GM23338 (cell line): Measurements from ENCODE around the gene STEAP2. TPM values are rescaled to one million over a fixed set of nuclear protein-coding genes. Genes with fewer than 3 reads are reported as not detected.
"Not testable (repeated sequence)": the region's sequence is repeated elsewhere in the genome, so short reads cannot be mapped to it uniquely, and the experiment has no call there.

ENCODE experiments used
- ATAC-seq: fragments of 200-7000 bp; cut with Tn5 transposase; 3 replicates; pipeline ENCODE4 v1.9.1; 2020
- DNase-seq: peaks from one replicate; pipeline ENCODE4 v3.0.0-alpha.2; 2015; ENCODE audit warnings: low spot score
- H2AFZ ChIP-seq: fragments of 200-600 bp; sonication (generic); 2 replicates; pipeline ENCODE4 v1.8.0; 2016; ENCODE audit warnings: antibody characterized with exemption, mild to moderate bottlenecking, moderate library complexity
- H3F3A ChIP-seq: fragments of 200-600 bp; sonication (generic); replicated peaks from 2 replicates; pipeline ENCODE4 v1.8.0; 2017; ENCODE audit warnings: antibody characterized with exemption, mixed run types, low read depth
- H3K27ac ChIP-seq: fragments of 200-600 bp; sonication (generic); 2 replicates; pipeline ENCODE4 v1.6.1; 2016; ENCODE audit warnings: low read depth
- H3K27me3 ChIP-seq: fragments of 200-600 bp; sonication (generic); 2 replicates; pipeline ENCODE4 v1.8.0; 2016; ENCODE audit warnings: mild to moderate bottlenecking, mixed run types, moderate library complexity; ENCODE audit not compliant: insufficient read depth
- H3K36me3 ChIP-seq: fragments of 200-600 bp; sonication (generic); 2 replicates; pipeline ENCODE4 v1.8.0; 2016; ENCODE audit warnings: mild to moderate bottlenecking; ENCODE audit not compliant: insufficient read depth
- H3K4me1 ChIP-seq: fragments of 200-600 bp; sonication (generic); 2 replicates; pipeline ENCODE4 v1.8.0; 2016; ENCODE audit warnings: mild to moderate bottlenecking, moderate library complexity; ENCODE audit not compliant: insufficient read depth
- H3K4me2 ChIP-seq: fragments of 200-600 bp; sonication (generic); 2 replicates; pipeline ENCODE4 v1.7.1; 2017; ENCODE audit warnings: mixed run types
- H3K4me3 ChIP-seq: fragments of 200-600 bp; sonication (generic); 2 replicates; pipeline ENCODE4 v1.6.1; 2016; ENCODE audit warnings: mixed run types
- H3K79me2 ChIP-seq: fragments of 200-600 bp; sonication (generic); replicated peaks from 2 replicates; pipeline ENCODE4 v1.8.0; 2017; ENCODE audit warnings: mild to moderate bottlenecking; ENCODE audit not compliant: insufficient read depth
- H3K9me2 ChIP-seq: fragments of 200-600 bp; sonication (generic); 2 replicates; pipeline ENCODE4 v1.8.0; 2017; ENCODE audit not compliant: insufficient read depth
- H4K20me1 ChIP-seq: fragments of 200-600 bp; sonication (generic); replicated peaks from 2 replicates; pipeline ENCODE4 v1.8.0; 2017; ENCODE audit warnings: mild to moderate bottlenecking; ENCODE audit not compliant: insufficient read depth
- H3K27ac Mint-ChIP-seq: 2 replicates; pipeline ENCODE4 v1.8.0; 2020; ENCODE audit warnings: inconsistent platforms, mild to moderate bottlenecking, moderate library complexity, mixed read lengths
- H3K27me3 Mint-ChIP-seq: 3 replicates; pipeline ENCODE4 v1.8.0; 2022; ENCODE audit warnings: low read depth, mild to moderate bottlenecking, moderate library complexity, mixed read lengths, inconsistent platforms; ENCODE audit not compliant: insufficient read depth, poor library complexity
- H3K36me3 Mint-ChIP-seq: 3 replicates; pipeline ENCODE4 v1.8.0; 2021; ENCODE audit warnings: low read depth, mild to moderate bottlenecking, inconsistent platforms, moderate library complexity, mixed read lengths
- H3K4me1 Mint-ChIP-seq: 3 replicates; pipeline ENCODE4 v1.8.0; 2020; ENCODE audit warnings: mild to moderate bottlenecking, inconsistent platforms, mixed read lengths
- H3K4me3 Mint-ChIP-seq: 3 replicates; pipeline ENCODE4 v1.8.0; 2021; ENCODE audit warnings: moderate library complexity, mild to moderate bottlenecking, inconsistent platforms, mixed read lengths
- H3K9me3 Mint-ChIP-seq: 3 replicates; pipeline ENCODE4 v1.8.0; 2020; ENCODE audit warnings: moderate library complexity, mild to moderate bottlenecking, inconsistent platforms, mixed read lengths
- CREB1 ChIP-seq: fragments of 250-450 bp; sonication (Bioruptor Pico); IDR thresholded peaks from 2 replicates; pipeline ENCODE4 v1.5.0; 2020; ENCODE audit warnings: low read depth, mild to moderate bottlenecking, moderate library complexity
- NANOG ChIP-seq: IDR thresholded peaks from 2 replicates; pipeline ENCODE4 v1.6.1; 2016; ENCODE audit warnings: antibody characterized with exemption, borderline replicate concordance
- POLR2AphosphoS5 ChIP-seq: IDR thresholded peaks from 2 replicates; pipeline ENCODE4 v1.6.1; 2016; ENCODE audit warnings: antibody characterized with exemption, low read depth
- STAT1 ChIP-seq: IDR thresholded peaks from one replicate; pipeline ENCODE4 v1.6.1; 2016; ENCODE audit warnings: antibody characterized with exemption; ENCODE audit not compliant: unreplicated experiment
- polyA plus RNA-seq: library from polyadenylated mRNA; unstranded; fragments of >200 nt; fragmentation: Nextera tagmentation; extraction: Ambion mirVana; gene quantifications from 2 replicates; pipeline ENCODE4 v1.2.1, GENCODE V29; 2016
- total RNA-seq: library from RNA; depleted of rRNA; stranded (reverse); fragments of >200 nt; shearing (Covaris generic); gene quantifications from 2 replicates; pipeline ENCODE4 v1.2.3, GENCODE V29; 2014
- TF ChIP-seq, protein P1 (sequence below): IDR thresholded peaks from 2 replicates; pipeline ENCODE4 v1.6.1; 2016; ENCODE audit warnings: antibody characterized with exemption
- TF ChIP-seq, protein P2 (sequence below): IDR thresholded peaks from one replicate; pipeline ENCODE4 v1.6.1; 2018; ENCODE audit warnings: antibody characterized with exemption; ENCODE audit not compliant: unreplicated experiment
- TF ChIP-seq, protein P3 (sequence below), 2 experiments: fragments of 200-600 bp in 1 of 2; sonication (generic) in 1 of 2; conservative IDR thresholded peaks; 2 replicates each; pipeline versions ENCODE4 v1.5.1 to v1.6.1; 2016 to 2017; ENCODE audit warnings: antibody characterized with exemption in 2 of 2, low read depth in 2 of 2, mild to moderate bottlenecking in 2 of 2, moderate library complexity in 1 of 2

The STEAP2 gene
- total and polyA plus RNA-seq, 2 experiments from 2014 or later, result 13.1 to 22.0 TPM

DNA sequence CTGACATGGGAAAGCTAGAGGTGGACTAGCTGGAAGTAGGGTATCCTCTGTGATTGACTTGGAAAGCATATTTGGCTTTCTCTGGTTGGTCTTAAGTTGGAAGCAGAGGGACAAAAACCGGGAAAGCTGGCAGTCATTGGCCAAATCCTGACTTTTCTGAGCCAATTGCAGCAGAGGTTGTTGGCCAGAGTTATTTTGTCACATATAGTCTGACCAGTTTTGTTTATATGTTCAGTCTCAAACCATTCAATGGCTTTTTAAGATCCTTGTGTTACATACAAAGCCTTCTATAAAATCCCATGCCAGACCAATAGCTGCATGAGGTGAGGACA, 39.7 kb downstream of the STEAP2 start:
- TF ChIP-seq, protein P1, sequence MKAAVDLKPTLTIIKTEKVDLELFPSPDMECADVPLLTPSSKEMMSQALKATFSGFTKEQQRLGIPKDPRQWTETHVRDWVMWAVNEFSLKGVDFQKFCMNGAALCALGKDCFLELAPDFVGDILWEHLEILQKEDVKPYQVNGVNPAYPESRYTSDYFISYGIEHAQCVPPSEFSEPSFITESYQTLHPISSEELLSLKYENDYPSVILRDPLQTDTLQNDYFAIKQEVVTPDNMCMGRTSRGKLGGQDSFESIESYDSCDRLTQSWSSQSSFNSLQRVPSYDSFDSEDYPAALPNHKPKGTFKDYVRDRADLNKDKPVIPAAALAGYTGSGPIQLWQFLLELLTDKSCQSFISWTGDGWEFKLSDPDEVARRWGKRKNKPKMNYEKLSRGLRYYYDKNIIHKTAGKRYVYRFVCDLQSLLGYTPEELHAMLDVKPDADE, result no peak
- TF ChIP-seq NANOG (no peak), POLR2AphosphoS5 (no peak)
- Mint-ChIP-seq H3K9me3 (no peaks in the 10 kb centered on the region), H3K4me3 (no peak overlapping the region), H3K27me3 (no peaks in the 10 kb centered on the region), H3K4me1 (peaks cover 19% of the 10 kb centered on the region; the same call in 2 of the 3 replicates), H3K36me3 (0 out of 3 replicates have a peak, but pooled peaks cover 2% of the 10 kb centered on the region), H3K27ac (no peak overlapping the region)
- Histone ChIP-seq H3K36me3 (no peaks in the 10 kb centered on the region), H3K4me1 (peaks cover 12% of the 10 kb centered on the region), H3F3A (no peaks in the 10 kb centered on the region), H3K4me3 (no peak overlapping the region), H4K20me1 (no peaks in the 10 kb centered on the region; the same call in 1 of the 2 replicates), H3K4me2 (no peak overlapping the region), H3K9me2 (no peaks in the 10 kb centered on the region), H3K27me3 (peaks cover 11% of the 10 kb centered on the region), H2AFZ (no peak overlapping the region), H3K79me2 (0 out of 2 replicates have a peak, but pooled peaks cover 9% of the 10 kb centered on the region), H3K27ac (no peak overlapping the region)
- DNase-seq, result no peak
- no peak for ATAC-seq

DNA sequence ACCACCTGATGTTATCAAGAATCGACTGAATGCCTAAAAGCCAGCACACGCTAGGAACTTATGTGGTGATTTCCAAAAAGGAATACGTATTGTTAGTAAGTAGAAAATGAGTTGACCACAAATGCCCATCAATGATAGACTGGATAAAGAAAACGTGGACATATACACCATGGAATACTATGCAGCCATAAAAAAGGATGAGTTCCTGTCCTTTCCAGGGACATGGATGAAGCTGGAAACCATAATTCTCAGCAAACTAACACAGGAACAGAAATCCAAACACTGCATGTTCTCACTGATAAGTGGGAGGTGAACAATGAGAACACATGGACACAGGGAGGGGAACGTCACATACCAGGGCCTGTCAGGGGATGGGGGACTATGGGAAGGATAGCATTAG, 44.5 kb downstream of the STEAP2 start:
- not testable (repeated sequence) for H3K27me3 Mint-ChIP-seq, H2AFZ ChIP-seq, H4K20me1 ChIP-seq, H3K4me1 Mint-ChIP-seq, H3K4me3 ChIP-seq, H3F3A ChIP-seq, H3K4me2 ChIP-seq, H3K36me3 ChIP-seq, H3K36me3 Mint-ChIP-seq, H3K27me3 ChIP-seq, H3K27ac Mint-ChIP-seq, ATAC-seq, H3K9me2 ChIP-seq, H3K27ac ChIP-seq, H3K4me3 Mint-ChIP-seq, DNase-seq, H3K79me2 ChIP-seq, H3K4me1 ChIP-seq, H3K9me3 Mint-ChIP-seq

DNA sequence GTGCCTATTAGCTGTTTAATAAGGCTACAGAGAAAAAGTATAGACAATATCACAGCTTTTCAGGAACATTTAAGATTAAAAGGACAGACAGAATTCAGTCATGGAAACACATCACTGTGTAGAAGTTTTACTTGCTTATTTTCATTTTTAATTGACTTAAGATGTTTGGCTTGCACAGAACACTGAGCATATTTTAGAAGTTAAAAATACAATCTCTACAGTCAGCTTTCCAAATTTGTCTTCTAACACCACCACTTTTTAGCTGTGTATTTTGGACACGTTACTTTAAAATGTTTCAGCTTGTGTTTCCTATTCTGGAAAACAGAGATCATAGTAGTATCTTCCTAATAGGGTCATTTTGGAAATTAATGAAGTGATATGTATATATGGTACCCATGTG, 45.2 kb downstream of the STEAP2 start:
- Mint-ChIP-seq H3K4me1 (no peaks in the 10 kb centered on the region), H3K27ac (no peak overlapping the region), H3K4me3 (no peak overlapping the region), H3K36me3 (0 out of 3 replicates have a peak, but pooled peaks cover 2% of the 10 kb centered on the region), H3K27me3 (no peaks in the 10 kb centered on the region), H3K9me3 (no peaks in the 10 kb centered on the region)
- H2AFZ ChIP-seq, result no peak overlapping the region
- H3K79me2 ChIP-seq, result 0 out of 2 replicates have a peak, but pooled peaks cover 5% of the 10 kb centered on the region
- H3K4me2 ChIP-seq, result no peak overlapping the region
- H3K9me2 ChIP-seq, result no peaks in the 10 kb centered on the region
- ATAC-seq (no peak), DNase-seq (no peak)
- H3K4me3 ChIP-seq, result no peak overlapping the region
- no peaks in the 10 kb centered on the region for H4K20me1 ChIP-seq
- no peak overlapping the region for H3K27ac ChIP-seq
- H3F3A ChIP-seq, result no peaks in the 10 kb centered on the region
- no peaks in the 10 kb centered on the region for H3K27me3 ChIP-seq
- H3K4me1 ChIP-seq, result no peaks in the 10 kb centered on the region
- no peaks in the 10 kb centered on the region for H3K36me3 ChIP-seq
- TF ChIP-seq, protein P2, sequence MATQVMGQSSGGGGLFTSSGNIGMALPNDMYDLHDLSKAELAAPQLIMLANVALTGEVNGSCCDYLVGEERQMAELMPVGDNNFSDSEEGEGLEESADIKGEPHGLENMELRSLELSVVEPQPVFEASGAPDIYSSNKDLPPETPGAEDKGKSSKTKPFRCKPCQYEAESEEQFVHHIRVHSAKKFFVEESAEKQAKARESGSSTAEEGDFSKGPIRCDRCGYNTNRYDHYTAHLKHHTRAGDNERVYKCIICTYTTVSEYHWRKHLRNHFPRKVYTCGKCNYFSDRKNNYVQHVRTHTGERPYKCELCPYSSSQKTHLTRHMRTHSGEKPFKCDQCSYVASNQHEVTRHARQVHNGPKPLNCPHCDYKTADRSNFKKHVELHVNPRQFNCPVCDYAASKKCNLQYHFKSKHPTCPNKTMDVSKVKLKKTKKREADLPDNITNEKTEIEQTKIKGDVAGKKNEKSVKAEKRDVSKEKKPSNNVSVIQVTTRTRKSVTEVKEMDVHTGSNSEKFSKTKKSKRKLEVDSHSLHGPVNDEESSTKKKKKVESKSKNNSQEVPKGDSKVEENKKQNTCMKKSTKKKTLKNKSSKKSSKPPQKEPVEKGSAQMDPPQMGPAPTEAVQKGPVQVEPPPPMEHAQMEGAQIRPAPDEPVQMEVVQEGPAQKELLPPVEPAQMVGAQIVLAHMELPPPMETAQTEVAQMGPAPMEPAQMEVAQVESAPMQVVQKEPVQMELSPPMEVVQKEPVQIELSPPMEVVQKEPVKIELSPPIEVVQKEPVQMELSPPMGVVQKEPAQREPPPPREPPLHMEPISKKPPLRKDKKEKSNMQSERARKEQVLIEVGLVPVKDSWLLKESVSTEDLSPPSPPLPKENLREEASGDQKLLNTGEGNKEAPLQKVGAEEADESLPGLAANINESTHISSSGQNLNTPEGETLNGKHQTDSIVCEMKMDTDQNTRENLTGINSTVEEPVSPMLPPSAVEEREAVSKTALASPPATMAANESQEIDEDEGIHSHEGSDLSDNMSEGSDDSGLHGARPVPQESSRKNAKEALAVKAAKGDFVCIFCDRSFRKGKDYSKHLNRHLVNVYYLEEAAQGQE, result no peak
- TF ChIP-seq STAT1 (no peak), NANOG (no peak), CREB1 (CRISPR knock-in tag) (no peak)
- TF ChIP-seq, protein P3, sequence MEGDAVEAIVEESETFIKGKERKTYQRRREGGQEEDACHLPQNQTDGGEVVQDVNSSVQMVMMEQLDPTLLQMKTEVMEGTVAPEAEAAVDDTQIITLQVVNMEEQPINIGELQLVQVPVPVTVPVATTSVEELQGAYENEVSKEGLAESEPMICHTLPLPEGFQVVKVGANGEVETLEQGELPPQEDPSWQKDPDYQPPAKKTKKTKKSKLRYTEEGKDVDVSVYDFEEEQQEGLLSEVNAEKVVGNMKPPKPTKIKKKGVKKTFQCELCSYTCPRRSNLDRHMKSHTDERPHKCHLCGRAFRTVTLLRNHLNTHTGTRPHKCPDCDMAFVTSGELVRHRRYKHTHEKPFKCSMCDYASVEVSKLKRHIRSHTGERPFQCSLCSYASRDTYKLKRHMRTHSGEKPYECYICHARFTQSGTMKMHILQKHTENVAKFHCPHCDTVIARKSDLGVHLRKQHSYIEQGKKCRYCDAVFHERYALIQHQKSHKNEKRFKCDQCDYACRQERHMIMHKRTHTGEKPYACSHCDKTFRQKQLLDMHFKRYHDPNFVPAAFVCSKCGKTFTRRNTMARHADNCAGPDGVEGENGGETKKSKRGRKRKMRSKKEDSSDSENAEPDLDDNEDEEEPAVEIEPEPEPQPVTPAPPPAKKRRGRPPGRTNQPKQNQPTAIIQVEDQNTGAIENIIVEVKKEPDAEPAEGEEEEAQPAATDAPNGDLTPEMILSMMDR (conservative IDR thresholded peaks at IDR 0.05; ENCODE audit: low read depth in 2 of 2), result no peak
